ENCODE data around the gene BEST4.
"Not testable (repeated sequence)": the region's sequence is repeated elsewhere in the genome, so short reads cannot be mapped to it uniquely, and the experiment has no call there.

BEST4 gene

DNA sequence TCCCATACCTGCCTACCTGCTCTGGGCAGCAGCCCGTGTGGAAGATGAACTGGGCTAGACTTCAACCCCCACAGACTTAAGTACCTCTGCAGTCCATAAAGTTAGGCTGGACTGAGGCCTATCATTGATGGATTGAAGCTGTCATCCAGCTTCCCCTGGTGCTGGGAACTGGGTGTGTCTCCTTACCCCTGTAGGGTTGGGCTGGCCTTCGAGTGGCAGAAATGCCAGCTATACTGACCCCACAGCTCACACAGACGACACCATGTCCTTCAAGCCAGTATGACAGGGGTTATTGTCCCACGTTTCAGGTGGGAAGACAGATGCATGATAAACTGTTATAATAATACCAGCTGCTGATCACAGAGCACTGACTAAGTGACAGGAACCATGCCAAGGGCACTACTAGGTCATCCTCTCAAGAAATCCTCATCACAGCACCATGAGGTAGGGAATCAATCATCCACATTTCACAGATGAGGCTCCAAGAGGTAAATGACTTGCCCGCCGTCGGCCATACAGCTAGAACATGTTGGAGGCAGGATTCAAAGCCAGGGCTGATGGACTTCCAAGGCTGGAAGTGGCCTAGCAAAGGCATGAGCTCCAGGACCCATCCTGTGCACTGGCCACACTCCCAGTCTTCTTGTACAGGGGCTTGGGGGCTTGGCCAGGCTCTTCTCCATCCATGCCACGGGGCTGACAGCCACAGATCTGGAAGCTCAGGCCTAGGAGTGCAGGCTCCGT is at the start of gene BEST4:
Gene BEST4, minus strand, starts transcription at position 51 of the 741 bp plus-strand sequence. CDS start 465 bp downstream, outside the sequence.
- no peak for DNase-seq

DNA sequence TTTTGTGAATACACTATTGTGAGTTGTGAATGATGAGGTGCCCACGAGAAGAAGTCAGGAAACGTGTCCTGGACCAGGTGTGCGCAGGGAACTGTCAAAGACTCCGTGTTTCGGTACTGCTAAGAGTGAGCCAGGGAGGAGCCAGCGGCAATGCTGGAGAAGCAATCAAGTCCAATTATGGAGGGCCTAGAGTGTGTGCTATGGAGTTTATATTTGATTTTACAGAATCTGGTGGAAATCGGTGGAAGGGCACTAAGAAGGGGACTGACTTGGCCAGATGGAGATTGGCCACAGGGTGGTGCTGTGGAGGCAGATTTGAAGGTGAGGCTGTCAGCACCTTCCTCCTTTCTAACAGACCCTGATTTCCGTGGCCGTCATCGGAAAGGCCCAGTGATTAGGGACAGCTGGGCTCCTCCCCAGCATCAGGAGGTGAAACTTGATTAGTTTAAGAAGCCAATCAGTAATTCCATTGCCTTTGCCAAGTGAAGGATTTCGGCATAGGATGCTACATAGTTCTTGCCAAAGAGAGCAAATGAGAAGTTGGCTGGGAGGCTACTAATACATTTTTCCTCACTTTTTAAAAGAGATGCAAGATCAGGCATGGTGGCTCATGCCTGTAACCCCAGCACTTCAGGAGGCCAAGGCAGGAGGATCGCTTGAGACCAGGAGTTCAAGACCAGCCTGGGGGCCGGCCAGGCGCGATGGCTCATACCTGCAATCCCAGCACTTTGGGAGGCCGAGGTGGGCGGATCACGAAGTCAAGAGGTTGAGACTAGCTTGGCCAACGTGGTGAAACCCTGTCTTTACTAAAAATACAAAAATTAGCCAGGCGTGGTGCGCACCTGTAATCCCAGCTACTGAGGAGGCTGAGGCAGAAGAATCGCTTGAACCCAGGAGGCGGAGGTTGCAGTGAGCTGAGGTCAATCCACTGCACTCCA is 48.0 kb upstream of the BEST4 start:
- DNase-seq = peak; percentile 88

DNA sequence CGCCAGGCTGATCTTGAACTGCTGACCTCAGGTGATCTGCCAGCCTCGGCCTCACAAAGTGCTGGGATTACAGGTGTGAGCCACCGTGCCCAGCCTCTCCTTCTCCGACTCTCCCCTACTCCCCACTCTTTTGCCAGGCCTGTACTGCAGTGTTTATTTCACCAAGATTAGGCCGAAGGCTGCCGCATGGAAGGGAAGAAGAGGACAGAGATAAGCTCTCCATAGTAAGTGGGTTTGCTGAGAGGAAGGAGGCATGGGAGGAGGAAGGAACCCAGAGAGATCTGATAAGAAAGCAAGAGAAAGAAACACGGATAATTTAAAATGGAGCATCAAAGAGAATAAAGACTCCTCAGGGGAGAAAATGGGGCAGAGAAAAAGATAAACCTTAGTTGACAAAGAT is 46.4 kb upstream of the BEST4 start:
- no peak for DNase-seq

DNA sequence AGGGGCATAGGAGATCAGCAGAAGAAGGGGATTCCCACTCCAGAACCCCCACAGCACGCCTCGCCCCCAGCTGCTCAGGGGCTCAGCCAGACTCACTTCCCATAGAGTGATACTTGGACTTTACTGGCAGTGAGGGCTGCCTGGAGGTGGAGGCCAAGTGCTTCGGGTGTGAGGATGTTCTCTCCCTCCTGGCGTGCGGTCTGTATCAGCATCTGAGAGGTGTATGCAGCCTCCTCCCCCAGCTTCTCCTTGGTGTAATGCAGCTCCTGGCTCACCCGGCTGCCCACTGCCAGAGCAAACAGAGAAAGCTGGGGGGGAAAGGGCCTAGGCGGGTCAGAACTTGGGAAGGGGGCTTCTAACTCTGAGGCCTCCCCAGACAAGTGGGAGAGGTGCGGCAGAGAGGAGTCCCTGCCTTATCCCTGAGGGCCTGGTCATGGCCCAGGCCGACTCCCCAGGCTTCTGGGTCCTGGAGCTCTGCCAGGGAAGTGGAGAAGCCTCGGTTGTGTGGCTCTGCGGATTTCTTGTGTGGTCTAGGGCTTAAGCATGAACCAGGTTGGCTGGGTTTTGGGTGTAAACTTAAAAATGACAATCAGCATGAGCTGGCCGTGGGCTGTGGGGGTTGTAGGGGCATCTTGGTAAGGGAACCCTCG is 44.2 kb upstream of the BEST4 start:
- no peak for DNase-seq

GRCh38 chr1:44831516-44831915 is 43.5 kb upstream of the BEST4 start:
- DNase-seq = no peak

- no peak for DNase-seq
These were observed 42.9 kb upstream of the BEST4 start for GRCh38 chr1:44830900-44831304.

DNA sequence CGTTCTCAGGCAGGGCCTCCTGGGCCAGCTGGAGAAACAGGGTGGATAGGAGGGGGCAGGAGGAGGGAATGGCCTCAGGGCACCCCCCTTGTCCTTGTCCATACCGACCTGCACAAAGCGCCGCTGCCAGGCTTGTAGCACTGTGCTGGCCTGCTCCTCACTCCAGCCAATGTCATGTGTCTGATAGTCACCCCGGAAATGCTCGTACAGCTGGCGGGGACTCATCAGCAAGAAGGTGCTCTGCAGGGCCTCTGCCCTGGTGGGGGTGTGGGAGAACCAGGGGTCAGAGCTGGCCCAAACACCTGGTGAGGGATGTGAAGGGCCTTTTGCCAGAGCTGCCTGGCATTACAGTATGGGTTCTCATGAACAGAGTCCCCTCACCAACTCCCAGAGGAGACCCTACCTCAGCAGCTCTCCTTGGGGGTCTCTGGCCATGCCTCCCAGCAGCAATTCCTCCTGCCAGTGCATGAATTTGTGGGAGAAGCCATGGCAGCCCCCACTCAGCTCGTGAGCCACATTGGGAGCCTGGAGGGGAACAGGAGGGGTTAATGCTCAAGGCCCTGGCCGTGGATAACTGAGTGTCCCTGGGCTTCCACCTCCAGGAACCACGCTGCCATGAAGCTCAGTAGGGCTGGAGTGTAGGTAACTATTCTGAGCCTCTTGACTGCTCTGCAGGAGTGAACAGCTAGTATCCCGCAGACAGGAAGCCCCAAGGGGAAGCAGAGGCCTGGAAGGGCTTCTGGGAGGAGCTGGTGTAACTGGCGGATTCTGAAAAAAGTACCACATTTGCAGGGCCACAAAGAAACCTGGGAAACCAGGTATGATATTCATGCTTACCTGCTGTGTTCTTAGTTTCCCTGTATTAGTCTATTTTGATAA is 41.8 kb upstream of the BEST4 start:
- peak; percentile 49 for DNase-seq

DNA sequence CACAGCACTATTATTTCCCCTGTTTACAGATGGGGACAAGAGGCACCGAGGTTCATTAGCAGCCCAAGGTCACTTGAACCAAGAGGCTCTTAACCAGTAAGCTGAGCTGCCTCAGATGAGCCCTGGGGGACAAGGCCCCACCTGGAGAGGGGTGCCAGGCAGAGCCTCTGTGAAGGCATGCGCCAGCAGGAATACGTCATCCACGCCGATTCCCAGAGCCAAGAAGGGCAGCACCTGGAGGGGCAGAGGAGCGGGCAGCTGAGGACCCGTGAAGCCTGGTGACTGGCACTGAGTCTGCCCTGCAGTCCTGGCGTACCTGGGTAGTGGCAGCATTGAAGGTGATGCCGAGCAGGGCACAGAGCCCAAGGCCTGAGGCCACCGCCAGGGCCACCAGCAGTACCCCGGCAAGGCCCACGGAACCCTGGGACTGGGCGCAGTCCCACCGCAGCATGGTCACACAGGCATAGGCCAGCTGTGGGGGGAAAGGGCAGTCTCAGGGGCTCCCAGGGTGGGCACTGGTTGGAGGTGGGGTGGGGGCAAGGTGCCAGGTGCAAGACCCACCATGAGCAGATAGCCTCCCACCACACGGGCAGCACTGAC is 41.0 kb upstream of the BEST4 start:
- peak; percentile 39 for DNase-seq

GRCh38 chr1:44828003-44828651 is 40.2 kb upstream of the BEST4 start:
- DNase-seq = peak; percentile 48

DNA sequence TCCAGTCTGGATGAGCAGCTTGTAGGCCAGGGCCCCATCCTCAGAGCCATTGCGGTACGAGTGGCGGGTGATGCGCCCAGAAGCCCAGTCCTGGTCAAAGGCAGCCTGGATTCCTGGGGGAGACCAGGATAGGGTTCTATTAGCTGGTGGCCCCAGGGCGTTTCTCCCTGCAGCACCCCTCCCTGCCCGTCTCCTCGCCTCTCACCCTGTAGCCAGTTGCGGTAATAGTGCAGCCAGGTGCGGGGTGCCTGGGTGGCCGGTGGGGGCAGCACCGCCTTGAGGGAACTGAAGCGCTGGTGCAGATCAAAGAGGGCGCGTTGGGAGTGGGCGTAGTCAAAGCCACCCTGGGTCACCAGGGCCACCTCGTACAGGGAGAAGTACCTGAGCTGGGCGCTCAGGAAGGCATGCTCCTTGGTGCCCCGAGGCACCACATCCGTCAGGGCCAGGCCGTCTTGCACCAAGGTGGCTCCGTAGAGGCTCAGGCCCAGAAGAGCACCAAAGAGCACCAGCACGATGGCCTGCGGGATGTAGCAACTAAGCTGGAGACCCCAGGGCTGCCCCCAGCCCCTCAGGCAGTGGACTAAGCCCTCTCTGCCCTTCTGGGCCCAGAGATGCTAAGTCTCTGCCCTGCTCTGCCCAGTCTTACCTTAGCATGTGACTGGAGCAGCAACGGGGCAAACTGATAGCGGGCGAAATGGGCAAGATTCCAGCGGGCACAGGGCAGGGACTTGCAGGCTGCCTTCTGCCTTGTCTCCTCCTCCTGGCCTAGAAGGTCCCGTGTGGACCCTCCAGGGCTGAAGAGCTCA is 39.4 kb upstream of the BEST4 start:
- no peak for DNase-seq

DNA sequence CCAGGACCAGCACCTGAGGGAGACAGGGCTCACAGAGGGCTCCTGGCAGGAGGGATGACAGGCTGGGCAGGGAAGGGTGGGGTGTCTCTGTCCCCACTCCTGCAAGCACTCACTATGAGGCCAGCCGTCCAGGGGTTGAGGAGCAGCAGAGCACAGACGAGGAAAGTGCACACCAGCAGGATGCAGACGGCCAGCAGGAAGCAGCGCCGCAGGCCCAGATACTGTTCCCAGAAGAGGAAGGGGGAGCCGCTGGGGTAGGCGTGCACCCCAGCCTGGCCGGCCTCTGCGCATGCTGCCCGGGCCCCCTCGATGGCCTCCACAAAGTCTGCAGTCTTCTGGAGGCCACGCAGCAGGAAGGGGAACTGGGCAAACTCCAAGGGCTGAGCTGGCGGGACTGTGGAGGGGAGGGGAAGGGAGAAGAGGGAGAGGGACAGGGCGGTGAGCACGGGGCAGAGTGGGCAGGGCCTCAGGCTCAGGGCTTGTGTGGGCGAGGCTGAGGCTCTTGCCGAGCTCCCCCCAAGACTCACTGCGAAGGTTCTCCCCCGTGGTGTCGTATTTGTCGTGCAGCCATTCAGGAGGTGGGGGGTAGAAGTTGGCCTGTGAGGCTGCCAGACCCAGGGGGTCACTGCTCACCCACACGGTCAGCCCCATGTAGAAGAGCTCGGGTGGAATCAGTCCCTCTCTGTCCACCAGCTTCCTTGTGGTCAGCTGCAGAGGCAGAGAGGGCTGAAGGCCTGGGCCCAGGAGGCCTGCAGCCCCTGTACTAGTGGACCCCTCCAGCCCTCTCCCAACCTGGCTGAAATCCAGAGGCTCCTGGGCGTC is 38.6 kb upstream of the BEST4 start:
- no peak for DNase-seq

DNA sequence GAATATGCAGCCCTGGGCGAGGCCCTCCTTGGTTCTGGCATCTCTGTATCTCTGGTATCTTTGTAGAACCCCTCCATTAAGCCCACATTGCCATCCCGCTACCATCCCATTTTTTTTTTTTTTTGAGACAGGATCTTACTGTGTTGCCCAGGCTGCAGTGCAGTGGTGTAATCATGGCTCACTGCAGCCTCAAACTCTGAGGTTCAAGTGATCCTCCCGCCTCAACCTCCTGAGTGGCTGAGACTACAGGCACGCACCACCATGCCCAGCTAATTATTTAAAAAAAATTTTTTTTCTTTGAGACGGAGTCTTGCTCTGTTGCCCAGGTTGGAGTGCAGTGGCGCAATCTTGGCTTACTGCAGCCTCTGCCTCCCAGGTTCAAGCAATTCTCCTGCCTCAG is 36.4 kb upstream of the BEST4 start:
- DNase-seq = not testable (repeated sequence)

GRCh38 chr1:44822981-44823451 is 35.0 kb upstream of the BEST4 start:
- peak; percentile 35 for DNase-seq

GRCh38 chr1:44822131-44822701 is 34.2 kb upstream of the BEST4 start:
- DNase-seq = no peak

DNA sequence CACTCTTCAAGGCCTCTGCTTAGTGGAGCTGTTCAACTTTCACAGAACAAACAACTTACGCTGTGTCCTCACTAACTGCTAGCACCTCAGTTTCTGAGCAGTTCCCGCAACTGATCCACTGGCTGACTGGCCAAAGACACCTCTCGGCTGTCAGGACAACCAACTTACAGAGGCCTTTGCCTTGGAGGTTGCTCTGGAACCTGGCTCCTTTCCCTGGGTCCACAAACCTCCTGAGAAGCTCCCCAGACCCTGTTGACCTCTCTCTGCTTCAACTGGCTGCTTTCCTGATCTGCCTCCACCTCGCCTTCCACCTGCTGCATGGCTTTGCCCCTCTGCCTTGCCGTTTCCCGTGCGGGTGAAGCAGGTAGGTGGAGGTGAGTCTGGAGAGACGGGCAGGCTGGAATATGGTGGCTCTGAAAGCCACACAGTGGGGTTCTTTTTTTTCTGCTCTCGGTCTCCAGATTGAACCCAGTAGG is 33.3 kb upstream of the BEST4 start:
- DNase-seq = no peak

DNA sequence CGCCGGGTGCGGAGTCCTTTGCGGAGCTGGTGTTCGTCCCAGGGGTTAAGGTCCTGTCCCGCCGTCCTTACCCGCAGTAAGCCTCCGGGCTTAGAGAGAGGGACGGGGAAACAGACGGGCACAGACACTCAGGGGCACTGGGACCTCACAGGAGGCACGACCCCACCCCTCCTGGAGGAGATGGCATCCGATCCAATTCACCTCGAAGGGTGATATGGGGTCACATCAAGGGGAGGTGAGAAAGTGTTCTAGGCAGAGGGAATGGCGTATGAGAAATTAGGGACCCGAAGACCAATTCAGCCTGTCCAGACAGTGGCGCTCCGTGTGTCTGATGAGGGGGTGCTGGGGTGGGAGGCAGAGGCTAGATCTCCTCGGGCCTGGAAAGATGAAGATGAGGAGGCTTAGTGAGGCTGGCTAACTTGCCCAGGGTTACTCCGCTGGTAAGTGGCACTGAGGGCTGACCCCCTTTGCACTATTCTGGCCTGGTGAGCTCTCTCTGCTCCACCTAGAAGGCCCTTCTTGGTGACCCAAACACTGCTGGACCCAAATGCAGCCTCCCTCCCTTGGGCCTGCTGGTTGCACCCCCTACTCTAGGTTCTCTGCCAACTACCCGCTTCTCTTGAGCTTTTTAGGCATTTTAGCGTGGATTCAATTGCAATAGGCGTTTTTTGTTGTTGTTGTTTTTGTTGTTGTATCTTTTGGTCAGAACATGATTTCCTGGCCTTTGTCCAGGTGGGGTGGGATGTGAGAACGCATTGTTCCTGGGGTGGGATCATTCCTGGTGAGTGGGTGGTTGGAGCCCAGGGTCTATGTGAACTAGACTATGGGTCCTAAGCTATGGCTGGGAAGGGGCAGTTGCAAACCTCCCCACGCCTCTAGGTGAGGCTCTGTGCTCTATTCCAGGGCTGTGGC is 32.6 kb upstream of the BEST4 start:
- DNase-seq = no peak

- DNase-seq = peak; percentile 98
These were observed 31.8 kb upstream of the BEST4 start for GRCh38 chr1:44819608-44820327.
